ENCODE measurements around the gene SEPTIN10.
"Not testable (repeated sequence)": the region's sequence is repeated elsewhere in the genome, so short reads cannot be mapped to it uniquely, and the experiment has no call there.

The SEPTIN10 gene

DNA sequence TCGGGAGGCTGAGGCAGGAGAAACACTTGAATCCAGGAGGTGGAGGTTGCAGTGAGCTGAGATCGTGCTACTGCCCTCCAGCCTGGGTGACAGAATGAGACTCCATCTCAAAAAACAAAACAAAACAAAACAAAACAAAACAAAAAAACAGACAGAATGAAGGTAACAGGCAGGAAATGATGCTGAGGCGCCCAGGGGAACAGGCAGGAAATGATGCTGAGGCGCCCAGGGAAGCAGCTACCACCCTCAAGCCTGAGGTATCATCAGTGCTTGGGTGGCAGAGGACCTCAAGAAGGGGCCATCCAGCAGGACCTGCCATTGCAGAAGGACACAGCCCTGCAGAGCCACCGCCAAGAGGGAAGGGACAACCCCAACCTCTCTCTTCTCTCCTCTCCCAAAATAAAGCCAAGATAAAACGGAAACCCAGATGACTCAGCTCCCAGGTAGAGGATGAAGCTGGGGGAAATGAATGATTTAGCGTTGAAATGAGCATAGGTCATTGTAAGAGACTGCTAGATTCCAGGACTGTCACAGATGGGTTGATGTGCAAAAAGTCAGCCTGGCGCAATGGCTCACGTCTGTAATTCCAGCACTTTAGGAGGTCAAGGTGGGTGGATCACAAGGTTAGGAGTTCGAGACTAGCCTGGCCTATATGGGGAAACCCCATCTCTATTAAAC lies 19.7 kb upstream of the SEPTIN10 start:
- DNase-seq (ENCODE audit: low read depth in 2 of 2), result no peak

DNA sequence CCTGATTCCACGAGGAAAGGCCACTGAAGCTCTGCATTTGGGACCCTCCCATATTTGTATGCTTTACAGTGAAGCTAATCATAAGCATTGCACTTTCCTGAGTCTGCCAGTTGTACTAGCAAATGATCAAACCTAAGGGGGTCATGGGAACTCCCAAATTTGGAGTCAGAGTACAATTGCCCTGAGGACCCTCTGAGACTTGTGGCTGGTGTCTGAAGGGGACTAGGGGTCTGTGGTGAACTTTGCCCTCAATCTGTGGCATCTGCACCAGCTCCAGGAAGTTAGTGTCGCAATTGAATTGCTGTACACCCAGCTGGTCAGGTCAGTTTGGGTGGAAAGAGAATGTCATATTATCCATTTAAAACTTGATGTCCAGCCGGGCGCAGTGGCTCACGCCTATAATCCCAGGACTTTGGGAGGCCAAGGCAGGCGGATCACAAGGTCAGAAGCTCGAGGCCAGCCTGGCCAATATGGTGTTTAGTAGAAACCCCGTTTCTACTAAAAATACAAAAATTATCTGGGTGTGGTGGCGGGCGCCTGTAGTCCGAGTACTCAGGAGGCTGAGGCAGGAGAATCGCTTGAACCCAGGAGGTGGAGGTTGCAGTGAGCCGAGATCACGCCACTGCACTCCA lies 18.5 kb upstream of the SEPTIN10 start:
- DNase-seq (ENCODE audit: low read depth in 2 of 2), result no peak

DNA sequence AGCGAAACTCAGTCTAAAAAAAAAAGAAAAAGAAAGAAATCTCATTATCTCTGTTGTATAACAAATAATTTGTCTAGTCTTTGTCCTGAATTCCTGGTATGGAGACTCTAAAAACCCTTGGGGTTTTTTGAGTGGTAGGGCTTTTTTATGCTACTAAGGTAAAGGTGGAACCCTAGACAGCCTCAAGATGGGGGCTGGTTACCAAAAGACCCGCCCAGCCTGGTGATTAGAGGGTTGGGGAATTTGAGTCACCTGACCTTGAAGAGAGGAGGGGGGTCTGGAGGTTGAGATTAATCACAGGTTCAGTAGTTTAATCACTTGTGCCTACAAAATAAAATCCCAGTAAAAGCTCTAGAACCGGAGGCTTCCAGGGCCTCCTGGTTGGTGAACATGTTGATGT lies 18.0 kb upstream of the SEPTIN10 start:
- no peak for DNase-seq (ENCODE audit: low read depth in 2 of 2)

DNA sequence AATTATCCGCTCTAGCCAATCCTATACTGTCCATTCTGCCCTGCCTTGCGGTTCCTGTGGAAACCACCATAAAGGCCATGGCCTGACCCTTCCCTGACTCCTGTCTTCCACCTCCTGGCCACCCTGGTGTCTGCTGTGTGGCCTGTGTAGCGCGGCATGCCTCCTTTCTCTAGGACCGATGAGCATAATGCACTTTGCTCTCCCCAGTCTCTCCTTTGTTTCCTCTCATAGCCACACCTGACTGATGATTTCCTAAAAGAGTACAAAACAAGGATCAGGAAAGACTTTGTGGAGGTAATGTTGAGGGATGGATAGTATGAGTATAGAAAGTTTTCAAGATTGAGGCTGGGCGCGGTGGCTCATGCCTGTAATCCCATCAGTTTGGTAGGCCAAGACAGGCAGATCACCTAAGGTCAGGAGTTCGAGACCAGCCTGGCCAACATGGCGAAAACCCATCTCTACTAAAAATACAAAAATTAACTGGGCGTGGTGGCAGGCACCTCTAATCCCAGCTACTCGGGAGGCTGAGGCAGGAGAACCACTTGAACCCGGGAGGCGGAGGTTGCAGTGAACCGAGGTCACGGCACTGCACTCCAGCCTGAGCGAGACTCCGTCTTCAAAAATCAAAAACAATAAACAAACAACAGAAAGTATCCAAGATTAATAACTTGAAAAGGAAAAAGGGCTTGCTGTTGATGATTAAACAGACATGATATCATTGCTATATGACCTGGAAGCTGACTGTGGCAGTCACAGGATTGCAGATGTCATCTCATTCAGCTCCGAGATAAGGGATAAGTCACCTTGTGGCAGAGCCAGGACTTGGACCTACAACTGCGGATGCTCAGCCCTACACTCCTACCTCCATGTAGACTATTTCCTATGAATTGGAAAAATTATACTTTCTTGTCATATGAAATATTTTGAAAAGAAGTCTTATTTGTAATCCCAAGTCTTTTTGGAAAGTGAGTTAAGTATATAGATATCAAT lies 17.0 kb upstream of the SEPTIN10 start:
- no peak for DNase-seq (ENCODE audit: low read depth in 2 of 2)

DNA sequence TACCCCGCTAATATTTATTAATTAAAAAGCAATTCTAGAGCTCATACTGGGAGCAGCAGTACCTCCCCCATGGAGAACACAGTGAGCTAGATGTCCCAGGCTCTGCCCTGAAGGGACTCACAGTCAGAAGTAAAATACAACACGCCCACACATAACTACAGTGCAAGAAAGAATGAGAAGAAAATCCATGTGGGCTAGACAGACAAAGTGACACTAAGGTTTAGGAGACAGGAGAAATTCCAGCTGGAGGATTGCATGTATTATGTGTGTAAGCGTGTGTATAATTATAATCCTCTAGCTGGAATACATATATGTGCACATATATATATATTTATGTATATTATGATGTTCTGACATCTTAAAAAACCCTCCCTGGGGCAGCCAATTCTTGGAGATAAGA lies 16.1 kb upstream of the SEPTIN10 start:
- DNase-seq (ENCODE audit: low read depth in 2 of 2), result no peak

DNA sequence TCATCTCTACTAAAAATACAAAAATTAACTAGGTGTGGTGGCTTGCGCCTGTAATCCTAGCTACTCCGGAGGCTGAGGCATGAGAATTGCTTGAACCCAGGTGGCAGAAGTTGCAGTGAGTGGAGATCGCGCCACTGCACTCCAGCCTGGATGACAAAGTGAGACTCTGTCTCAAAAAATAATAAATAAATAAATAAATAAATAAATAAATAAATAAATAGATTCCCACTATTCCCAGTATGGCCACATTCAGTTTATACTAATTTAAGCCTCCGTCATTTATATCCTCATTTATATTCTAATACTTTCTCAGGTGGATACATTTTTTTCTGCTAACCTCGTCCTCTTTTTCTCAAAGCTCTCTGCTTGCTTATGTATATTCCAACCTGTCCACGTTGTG lies 14.6 kb upstream of the SEPTIN10 start:
- not testable (repeated sequence) for DNase-seq (ENCODE audit: low read depth in 2 of 2)

DNA sequence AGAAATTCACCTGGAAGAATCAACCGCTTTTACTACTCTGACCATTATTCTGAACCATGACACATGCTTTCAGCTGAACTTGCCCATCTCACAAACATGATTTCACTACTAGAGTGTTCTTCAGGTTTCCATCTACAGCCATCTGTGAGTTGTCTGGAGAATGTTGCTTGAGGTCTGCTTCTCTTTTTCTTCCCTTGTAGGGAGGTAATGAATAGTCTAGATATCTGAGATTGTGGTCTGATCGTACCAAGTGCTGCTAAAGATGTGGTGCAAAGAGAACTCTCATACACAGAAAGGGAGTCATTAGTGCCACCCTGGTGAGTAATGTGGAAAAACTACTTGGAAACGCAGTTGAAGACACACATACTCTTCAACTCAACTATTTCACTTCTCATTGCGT lies 10.6 kb upstream of the SEPTIN10 start:
- no peak for DNase-seq (ENCODE audit: low read depth in 2 of 2)

DNA sequence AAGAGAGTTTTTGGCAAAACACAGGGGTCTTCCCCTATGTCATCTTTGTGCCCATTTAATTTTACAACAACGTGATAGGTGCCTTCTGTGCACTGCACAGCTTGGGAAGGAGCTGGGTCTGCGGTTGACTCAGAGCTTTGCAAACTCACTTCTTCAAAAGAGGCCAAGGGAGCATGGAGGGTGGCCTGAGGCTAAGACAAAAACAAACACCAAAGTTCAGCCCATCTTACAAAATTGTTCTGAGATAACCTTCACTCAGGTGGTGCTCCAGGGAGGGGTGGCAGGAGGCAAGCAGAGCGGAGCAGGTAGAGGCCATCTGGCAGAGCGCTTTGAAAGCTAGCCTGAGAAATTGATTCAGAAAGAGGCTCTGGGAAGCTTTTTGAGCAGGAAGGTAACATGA lies 10.2 kb upstream of the SEPTIN10 start:
- DNase-seq (ENCODE audit: low read depth in 2 of 2), result no peak

DNA sequence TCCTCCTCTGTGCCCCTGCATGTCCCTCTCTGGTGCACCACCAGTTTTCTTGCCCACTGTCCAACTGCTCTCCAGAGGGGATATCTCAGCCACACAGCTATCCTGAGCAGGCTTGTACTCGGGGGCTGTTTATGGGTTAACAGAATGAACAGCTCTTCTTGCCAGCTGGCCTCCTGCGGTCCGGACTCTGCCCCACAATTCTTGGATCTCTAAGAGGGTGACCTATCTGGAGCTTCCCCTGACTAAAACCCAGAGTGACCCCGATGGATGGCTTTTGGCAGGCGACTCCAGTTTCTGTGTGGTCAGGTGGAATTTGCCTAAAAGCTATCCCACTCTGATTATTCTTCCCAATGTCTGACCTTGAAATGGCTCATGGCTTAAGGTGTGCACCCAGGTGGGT lies 9.5 kb upstream of the SEPTIN10 start:
- DNase-seq (ENCODE audit: low read depth in 2 of 2), result no peak

DNA sequence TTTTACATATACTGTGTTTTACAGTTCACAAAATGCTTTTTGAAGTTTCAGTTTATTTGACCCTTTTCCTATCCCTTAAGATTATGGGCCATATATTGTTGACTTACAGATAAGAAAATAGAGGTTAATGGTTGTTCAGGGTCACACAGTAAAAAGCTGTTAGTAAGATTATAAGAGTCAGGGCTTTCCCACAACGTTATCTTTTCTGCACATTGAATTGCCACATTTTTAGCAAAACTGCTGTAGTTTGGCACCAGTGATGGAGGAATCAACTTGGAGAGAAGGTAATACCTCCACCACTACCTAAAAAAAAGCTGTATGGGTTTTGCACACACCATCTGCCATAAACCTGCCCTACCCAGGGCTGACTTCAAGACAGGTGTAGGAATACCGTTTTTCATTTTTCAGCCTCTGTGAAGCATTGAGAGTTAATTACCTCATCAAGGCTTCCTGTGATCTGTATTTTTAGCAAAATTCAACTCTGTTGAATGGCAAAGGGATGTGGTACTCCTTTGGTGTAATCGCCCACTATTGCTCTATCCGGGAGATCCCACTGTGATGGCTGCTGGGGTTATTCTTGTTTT lies 5.4 kb upstream of the SEPTIN10 start:
- no peak for DNase-seq (ENCODE audit: low read depth in 2 of 2)

DNA sequence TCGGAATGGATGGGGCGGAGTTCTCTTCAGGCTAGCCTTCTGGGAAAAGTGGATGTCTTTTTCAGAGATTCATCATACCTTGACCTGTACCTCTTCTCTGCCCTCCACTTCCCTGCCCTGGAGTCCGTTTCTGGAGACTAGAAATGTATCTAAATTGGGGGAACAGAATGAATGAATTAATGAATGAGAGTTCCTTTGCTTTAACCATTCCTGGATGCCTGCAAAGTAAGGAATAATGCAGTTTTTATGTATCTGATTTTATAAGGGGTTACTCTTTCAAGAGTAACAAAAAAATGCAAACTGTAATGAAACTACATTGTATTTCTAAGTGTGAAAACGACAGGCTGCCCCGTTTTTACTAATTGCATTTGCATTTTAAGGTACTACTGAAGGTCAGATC lies 2.4 kb upstream of the SEPTIN10 start:
- no peak for DNase-seq (ENCODE audit: low read depth in 2 of 2)

DNA sequence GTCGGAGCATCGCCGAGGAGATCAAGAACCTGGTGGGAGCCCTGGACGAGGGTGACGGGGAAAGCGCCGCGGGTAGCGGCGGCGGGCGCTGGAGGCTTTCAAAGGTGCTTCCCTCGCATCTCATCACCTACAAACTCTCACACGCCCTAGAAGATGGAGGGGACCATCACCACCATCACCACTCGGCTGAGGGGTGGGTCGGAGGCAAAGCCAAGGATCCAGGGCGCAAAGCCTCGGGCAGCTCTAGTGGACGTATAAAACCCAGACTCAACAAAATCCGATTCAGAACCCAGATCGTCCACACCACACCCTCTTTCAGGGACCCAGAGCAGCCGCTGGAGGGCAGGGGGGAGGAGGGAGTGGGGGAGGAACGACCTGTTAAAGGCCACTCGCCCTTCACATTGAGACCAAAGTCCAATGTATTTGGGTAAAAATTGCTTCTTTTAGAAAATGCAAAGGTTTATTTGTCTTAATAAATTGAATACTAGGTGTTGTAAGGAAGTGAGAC lies 1.9 kb upstream of the SEPTIN10 start:
- no peak for DNase-seq (ENCODE audit: low read depth in 2 of 2)

DNA sequence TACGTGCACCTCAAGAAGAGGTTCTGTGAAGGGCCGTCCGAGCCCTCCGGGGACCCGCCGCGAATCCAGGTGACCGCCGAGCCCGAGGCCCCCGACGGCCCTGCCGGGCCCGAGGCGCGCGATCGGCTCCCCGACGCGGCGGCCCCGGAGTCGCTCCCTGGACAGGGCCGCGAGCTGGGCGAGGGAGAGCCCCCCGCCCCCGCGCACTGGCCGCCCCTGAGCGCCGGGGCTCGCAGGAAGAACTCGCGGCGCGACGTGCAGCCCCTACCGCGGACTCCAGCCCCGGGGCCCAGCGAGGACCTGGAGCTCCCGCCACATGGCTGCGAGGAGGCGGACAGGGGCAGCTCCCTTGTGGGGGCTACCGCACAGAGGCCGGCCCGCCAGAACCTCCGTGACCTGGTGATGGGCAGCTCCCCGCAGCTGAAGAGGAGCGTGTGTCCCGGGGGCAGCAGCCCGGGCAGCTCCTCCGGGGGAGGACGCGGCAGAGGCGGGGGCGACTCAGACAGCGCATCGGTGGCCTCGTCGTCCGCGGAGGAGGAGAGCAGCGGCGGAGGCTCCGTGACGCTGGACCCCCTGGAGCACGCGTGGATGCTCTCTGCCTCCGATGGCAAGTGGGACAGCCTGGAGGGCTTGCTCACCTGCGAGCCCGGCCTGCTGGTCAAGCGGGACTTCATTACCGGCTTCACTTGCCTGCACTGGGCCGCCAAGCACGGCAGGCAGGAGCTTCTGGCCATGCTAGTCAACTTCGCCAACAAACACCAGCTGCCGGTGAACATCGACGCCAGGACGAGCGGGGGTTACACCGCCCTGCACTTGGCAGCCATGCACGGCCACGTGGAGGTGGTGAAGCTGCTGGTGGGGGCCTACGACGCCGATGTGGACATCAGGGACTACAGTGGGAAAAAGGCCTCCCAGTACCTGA lies 1.2 kb upstream of the SEPTIN10 start:
- no peak for DNase-seq (ENCODE audit: low read depth in 2 of 2)

DNA sequence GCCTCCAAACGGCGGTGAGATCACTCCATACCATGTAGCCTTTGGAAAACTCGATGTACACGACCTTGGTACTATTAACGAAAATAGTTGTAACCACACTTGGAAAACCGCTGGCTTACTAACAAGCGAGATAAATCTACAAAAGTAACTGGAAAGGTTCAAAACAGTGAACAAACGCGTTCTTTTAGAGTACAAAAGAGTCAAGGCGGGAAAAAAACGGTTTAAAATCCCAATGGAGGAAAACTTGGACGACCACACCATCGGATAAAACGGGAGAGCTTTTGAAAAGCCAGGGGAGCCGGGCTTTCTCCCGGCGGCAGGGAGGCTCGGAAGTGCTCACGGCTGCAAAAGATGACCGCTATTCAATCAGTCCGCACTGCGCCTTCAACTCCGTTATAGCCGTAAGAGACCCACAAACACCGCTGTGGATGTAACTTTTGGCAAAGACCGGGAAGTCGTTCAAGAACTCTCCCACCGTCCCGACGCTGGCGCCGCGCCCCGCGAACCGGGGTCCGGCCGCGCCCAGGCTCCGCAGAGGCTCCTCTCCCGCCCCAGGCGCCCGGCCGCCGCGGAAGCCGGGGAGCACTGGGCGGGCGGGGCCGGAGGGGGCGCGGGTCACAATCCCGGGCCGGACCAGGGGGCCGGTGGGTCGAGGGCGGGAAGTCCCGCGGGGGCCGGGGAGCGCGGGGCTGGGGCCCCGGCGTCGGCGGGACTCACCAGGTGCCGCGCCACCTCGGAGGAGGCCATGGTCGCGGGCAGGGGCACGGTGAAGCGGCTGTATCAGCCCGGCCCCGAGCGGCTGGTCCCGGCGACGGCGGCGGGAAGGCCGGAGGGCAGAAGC lies 465 bp downstream of the SEPTIN10 start:
- no peak for DNase-seq (ENCODE audit: low read depth in 2 of 2)

DNA sequence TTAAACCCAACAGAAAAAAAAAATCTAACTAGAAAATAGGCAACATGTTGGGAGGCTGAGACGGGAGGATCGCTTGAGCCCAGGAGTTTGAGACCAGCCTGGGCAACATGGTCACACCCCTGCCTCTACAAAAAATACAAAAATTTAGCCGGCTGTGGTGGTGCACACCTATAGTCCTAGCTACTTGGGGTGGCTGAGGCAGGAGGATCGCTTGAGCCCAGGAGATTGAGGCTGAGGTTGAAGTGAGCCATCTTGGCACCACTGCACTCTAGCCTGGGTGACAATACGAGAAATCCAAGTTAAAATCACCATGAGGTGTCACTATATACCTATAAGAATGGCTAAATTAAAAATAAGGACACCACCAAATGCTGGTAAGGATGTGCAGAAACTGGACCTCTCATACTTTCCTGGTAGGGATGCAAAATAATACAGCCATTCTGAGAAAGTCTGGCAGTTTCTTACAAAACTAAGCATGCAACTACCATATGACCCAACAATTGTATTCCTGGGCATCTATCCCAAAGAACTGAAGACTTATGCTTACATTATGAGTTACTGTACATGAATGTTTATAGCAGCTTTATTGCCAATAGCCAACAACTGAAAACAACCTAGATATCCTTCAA lies 2.2 kb downstream of the SEPTIN10 start:
- DNase-seq (ENCODE audit: low read depth in 2 of 2), result no peak

DNA sequence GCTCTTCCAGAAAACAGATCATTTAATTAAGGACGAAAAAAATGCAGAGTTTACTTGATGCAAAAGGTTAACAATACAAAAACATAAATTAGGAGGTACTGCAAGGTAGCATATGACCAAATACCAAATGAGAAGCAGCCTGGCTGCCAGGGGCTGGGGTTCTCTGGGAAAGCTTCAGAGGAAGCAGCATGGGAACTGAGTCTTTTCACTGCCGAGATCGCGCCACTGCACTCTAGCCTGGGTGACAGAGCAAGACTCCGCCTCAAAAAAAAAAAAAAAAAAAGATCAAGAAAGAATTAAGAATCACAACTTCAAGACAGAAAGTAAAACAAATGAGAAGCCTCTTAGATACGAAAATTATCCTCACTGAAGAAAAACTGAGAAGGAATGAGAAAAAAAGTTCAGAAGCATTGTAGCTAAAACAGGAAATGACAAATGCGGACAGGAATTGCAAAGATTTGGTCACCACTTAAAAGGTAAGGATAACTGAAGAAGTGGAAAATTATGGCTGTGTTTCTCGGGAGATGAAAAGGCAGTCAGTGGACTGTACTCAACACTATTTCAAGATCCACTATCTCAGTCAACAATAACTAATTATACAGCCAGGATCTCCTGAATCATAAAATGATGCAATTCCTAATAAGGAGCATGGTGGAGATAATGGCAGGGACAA lies 4.3 kb downstream of the SEPTIN10 start:
- DNase-seq (ENCODE audit: low read depth in 2 of 2), result no peak

DNA sequence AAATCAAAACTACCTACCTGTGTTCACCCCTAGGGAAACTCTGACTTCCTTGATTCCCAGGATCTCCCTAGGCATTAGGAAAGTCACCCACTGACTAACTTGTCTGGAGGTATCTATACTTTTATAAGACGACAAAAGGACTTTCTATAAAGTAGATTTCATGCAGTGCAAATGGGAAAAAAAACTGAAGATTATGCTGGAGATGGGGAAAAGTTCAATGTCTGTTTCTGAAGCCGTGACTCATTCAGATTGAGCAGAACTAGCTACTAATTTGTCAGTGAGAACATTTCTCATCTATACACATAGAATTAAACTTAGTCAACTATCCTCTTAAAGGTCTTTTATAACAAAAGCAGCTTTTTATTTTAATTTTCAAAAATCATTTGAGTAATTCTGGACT lies 6.0 kb downstream of the SEPTIN10 start:
- no peak for DNase-seq (ENCODE audit: low read depth in 2 of 2)

DNA sequence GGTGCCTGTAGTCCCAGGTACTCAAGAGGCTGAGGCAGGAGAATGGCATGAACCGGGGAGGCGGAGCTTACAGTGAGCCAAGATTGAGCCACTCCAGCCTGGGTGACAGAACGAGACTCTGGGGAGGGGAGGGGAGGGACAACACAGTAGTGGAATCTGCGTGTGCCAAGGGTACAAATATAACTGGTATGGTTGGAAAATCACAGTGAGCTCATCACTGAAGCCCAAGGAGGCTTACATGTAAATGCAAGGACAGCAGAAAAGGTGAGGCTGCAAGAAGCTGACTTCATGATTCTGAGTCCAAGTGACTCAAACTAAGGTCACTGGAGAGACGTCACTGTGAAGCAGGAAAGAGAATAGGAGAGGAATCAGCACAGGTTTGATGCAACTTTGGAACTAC lies 9.2 kb downstream of the SEPTIN10 start:
- DNase-seq (ENCODE audit: low read depth in 2 of 2), result no peak

DNA sequence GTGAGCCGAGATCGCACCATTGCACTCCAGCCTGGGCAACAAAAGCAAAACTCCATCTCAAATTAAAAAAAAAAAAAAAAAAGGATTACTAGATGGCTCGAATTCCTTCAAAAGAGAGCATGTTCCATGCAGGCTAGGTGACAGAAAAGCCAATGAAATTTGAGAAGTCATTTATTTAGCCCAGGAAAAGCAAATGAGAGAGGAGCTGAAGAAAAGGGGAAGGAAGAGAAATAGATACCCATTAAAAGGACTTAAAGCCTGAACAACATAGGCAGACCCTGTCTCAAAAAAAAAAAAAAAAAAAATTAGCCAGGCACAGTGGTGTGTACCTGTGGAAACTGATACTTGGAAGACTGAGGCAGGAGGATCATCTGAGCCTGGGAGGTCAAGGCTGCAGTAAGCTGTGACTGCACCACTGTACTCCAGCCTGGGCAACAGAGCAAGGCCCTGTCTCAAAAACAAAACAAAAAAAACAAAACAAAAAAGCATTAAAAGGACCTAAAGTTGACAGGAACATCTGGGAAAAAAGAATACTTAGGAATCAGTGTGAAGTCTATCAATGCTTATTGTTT lies 11.1 kb downstream of the SEPTIN10 start:
- no peak for DNase-seq (ENCODE audit: low read depth in 2 of 2)
